Measurements from ENCODE around the gene RC3H2.

DNA sequence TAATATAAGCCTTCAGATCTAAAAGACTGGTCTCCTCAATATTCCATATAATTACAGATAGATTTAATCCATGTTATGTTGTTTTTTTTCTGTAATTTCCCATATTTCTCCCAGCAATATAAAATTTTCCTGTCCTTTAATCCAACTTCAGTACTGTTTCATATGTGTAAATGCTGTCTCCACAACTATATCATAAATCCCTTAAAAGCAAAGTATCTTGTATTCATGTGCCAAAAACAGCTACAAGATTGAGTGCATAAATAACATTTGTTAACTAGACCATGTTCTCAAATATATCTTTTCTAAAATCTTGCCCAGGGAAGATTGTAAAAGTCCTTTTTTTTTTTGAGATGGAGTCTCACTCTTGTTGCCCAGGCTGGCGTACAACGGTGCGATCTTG, 41.8 kb downstream of the RC3H2 start:
- TF ChIP-seq CTCF (IDR thresholded peaks at IDR 0.05) (no peak), POLR2A (IDR thresholded peaks at IDR 0.05) (no peak)

Measured in adrenal gland (tissue), 5 donors.